ENCODE measurements around the gene ATE1.

Gene ATE1

DNA sequence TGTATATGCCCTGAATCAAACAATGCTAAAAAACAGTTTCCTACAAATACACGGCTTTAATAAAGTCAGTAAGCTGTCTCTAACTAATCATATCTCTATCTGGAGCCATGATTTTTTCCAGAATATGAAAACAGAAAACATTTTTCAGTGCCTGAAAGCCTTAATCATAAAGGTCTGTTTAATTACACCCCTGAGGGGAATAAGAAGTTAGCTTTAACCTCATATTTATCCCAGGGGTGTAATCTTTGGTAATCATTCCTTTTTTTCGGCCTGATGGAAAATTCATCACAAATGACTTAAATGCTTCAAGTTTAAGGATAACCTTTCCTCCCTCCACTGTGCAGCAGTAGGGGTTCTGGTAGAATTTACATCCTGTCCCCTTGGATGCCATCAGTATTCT lies 124.2 kb downstream of the ATE1 start:
- Histone ChIP-seq H3K36me3 (no peaks in the 10 kb centered on the region), H3K27me3 (ENCODE audit: insufficient read depth, low read depth, severe bottlenecking) (no peaks in the 10 kb centered on the region), H3K27ac (no peak overlapping the region), H3K9me3 (ENCODE audit: severe bottlenecking) (no peaks in the 10 kb centered on the region), H3K4me3 (ENCODE audit: low read depth, low read length) (no peak overlapping the region)
- no peak for DNase-seq
- TF ChIP-seq, protein P1, sequence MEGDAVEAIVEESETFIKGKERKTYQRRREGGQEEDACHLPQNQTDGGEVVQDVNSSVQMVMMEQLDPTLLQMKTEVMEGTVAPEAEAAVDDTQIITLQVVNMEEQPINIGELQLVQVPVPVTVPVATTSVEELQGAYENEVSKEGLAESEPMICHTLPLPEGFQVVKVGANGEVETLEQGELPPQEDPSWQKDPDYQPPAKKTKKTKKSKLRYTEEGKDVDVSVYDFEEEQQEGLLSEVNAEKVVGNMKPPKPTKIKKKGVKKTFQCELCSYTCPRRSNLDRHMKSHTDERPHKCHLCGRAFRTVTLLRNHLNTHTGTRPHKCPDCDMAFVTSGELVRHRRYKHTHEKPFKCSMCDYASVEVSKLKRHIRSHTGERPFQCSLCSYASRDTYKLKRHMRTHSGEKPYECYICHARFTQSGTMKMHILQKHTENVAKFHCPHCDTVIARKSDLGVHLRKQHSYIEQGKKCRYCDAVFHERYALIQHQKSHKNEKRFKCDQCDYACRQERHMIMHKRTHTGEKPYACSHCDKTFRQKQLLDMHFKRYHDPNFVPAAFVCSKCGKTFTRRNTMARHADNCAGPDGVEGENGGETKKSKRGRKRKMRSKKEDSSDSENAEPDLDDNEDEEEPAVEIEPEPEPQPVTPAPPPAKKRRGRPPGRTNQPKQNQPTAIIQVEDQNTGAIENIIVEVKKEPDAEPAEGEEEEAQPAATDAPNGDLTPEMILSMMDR (IDR thresholded peaks at IDR 0.05; ENCODE audit: low read depth, low read length), result no peak

DNA sequence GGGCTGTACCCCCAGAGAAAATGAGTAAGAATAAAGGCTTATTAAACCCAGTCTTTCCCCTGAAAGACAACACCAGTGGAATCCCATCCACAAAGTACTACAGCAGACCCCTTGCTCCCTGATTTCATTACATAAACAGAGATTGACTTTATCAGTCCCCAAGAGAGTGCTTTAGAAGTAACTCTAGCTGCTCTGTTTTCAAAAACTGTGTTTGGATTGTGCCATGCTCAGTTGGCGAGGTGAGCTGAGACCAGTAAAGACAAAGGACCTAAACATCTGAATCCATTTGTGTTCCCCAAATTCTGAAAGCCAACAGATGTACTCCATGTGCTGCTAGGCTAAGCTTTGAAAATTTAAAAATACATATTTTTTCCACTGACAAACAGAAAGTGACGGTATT lies 127.0 kb downstream of the ATE1 start:
- H3K4me3 ChIP-seq (ENCODE audit: low read depth, low read length), result no peak overlapping the region
- no peak overlapping the region for H3K27ac ChIP-seq
- H3K9me3 ChIP-seq (ENCODE audit: severe bottlenecking), result no peaks in the 10 kb centered on the region
- TF ChIP-seq, protein P1 (IDR thresholded peaks at IDR 0.05; ENCODE audit: low read depth, low read length), result no peak
- no peaks in the 10 kb centered on the region for H3K36me3 ChIP-seq
- DNase-seq, result no peak
- H3K27me3 ChIP-seq (ENCODE audit: insufficient read depth, low read depth, severe bottlenecking), result no peaks in the 10 kb centered on the region

DNA sequence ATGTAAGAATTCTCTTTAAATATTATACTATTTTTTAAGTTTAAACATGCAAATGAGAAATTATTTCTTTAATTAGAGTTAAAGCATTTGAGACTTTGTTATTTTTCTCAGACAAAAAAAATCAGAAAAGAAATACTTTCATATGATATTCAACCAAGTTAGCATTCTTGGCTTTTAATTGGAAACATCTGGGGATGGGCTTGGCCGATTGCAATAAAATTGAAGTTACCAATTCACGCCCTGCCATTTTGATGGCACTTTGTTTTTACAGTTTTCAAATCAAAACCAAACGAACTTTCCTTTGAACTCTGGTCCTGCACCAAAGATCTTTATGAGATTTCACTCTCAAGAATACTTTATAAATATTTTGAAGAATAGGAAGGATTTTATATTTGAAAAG lies 127.7 kb downstream of the ATE1 start:
- H3K4me3 ChIP-seq (ENCODE audit: low read depth, low read length), result no peak overlapping the region
- H3K27me3 ChIP-seq (ENCODE audit: insufficient read depth, low read depth, severe bottlenecking), result no peaks in the 10 kb centered on the region
- no peak for DNase-seq
- TF ChIP-seq, protein P1 (IDR thresholded peaks at IDR 0.05; ENCODE audit: low read depth, low read length), result no peak
- H3K36me3 ChIP-seq, result no peaks in the 10 kb centered on the region
- H3K9me3 ChIP-seq (ENCODE audit: severe bottlenecking), result no peaks in the 10 kb centered on the region
- no peak overlapping the region for H3K27ac ChIP-seq

DNA sequence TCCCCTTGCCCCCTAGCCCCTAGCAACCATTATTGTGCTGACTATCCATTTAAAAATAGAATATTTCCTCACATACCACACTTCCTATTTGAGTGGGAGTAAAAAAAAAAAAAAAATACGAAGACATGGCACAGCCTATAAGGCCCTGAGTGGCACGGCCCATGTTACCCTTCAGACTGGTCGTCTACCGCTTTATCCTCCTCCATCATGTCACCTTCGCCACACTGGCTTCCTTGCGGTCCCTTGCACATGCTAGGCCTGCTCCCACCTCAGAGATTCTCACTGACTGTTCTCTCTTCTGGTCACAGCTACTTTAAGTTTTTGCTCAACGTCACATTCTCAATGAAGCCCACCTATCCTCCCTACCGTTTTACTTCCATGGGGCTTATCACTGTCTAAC lies 130.3 kb downstream of the ATE1 start:
- DNase-seq, result no peak
- TF ChIP-seq, protein P1 (IDR thresholded peaks at IDR 0.05; ENCODE audit: low read depth, low read length), result no peak
- no peak overlapping the region for H3K4me3 ChIP-seq (ENCODE audit: low read depth, low read length)
- no peaks in the 10 kb centered on the region for H3K27me3 ChIP-seq (ENCODE audit: insufficient read depth, low read depth, severe bottlenecking)
- no peaks in the 10 kb centered on the region for H3K9me3 ChIP-seq (ENCODE audit: severe bottlenecking)
- no peaks in the 10 kb centered on the region for H3K36me3 ChIP-seq
- no peak overlapping the region for H3K27ac ChIP-seq

DNA sequence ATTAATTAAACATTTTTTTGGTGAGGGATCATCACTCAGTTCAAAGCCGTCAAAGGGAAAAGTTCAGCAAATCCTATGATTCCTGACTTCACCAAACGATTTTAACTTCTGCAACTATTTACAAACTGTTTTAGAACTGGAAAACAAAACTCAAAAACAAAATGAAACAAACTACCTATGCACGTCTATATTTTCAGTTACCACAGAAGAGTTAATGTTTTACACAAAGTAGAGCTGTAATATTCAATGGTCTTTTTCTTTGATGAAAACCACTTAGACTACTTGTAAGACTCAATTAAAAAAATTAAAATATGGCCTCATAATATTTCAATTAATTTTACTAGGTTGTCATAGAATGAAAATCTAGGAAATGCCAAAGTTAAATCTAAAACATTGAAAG lies 131.5 kb downstream of the ATE1 start:
- Histone ChIP-seq H3K36me3 (no peaks in the 10 kb centered on the region), H3K9me3 (ENCODE audit: severe bottlenecking) (no peaks in the 10 kb centered on the region), H3K27ac (no peak overlapping the region), H3K27me3 (ENCODE audit: insufficient read depth, low read depth, severe bottlenecking) (no peaks in the 10 kb centered on the region), H3K4me3 (ENCODE audit: low read depth, low read length) (no peak overlapping the region)
- TF ChIP-seq, protein P1 (IDR thresholded peaks at IDR 0.05; ENCODE audit: low read depth, low read length), result no peak
- no peak for DNase-seq

DNA sequence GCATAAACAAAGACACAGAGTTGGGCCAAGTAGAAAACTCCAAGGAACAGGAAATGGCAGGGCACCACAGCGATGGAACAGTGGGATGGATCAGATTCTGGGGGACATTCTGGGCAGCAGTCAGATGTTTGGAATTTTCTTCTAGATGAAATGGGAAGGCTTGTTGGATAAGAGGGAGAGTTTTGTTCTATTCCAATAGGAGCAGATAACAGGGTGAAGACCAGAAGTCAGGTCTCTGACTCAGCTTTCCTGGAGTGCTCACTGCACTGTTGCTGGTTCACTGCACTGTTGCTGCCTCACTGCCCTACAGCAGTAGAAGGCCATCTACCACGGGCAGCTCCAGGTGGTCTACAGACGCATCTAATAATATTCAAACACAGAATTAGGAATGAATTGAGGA lies 135.6 kb downstream of the ATE1 start:
- no peak overlapping the region for H3K4me3 ChIP-seq (ENCODE audit: low read depth, low read length)
- no peak for DNase-seq
- H3K36me3 ChIP-seq, result peaks cover 11% of the 10 kb centered on the region
- no peak overlapping the region for H3K27ac ChIP-seq
- TF ChIP-seq, protein P1 (IDR thresholded peaks at IDR 0.05; ENCODE audit: low read depth, low read length), result no peak
- no peaks in the 10 kb centered on the region for H3K27me3 ChIP-seq (ENCODE audit: insufficient read depth, low read depth, severe bottlenecking)
- no peaks in the 10 kb centered on the region for H3K9me3 ChIP-seq (ENCODE audit: severe bottlenecking)
